Large intestine (tissue), 3 donors: ENCODE data around the gene SLC45A3. TPM values are rescaled to one million over a fixed set of nuclear protein-coding genes. Genes with fewer than 3 reads are reported as not detected.

Experiments used
- DNase-seq, 2 donors: peaks; one replicate each; pipeline versions ENCODE4 v3.0.0 to v3.0.0-alpha.2; 2013
- H3K27ac ChIP-seq: one replicate; pipeline ENCODE4 v1.5.1; 2013; ENCODE audit warnings: low read length
- H3K27me3 ChIP-seq: 2 replicates; pipeline ENCODE4 v1.6.1; 2013; ENCODE audit warnings: low read length; ENCODE audit not compliant: control insufficient read depth, insufficient read depth
- H3K36me3 ChIP-seq: 2 replicates; pipeline ENCODE4 v1.6.1; 2013; ENCODE audit warnings: low read length; ENCODE audit not compliant: control insufficient read depth, insufficient read depth
- H3K4me1 ChIP-seq: one replicate; pipeline ENCODE4 v1.6.1; 2013; ENCODE audit warnings: low read length; ENCODE audit not compliant: control insufficient read depth, insufficient read depth
- H3K4me3 ChIP-seq: one replicate; pipeline ENCODE4 v1.5.1; 2013; ENCODE audit warnings: low read length
- H3K9me3 ChIP-seq: one replicate; pipeline ENCODE4 v1.6.1; 2013; ENCODE audit warnings: mild to moderate bottlenecking, low read depth, low read length, moderate library complexity; ENCODE audit not compliant: control insufficient read depth
- WGBS: methylation state at CpG from one replicate; pipeline ENCODE4 v1.1.5; 2013; ENCODE audit warnings: low lambda C conversion rate; ENCODE audit not compliant: insufficient coverage; 5-methylcytosine and 5-hydroxymethylcytosine counted together
- polyA plus RNA-seq: library from polyadenylated mRNA; unstranded; fragments of 120-200 nt; gene quantifications from one replicate; pipeline ENCODE4 v1.2.1, GENCODE V29; 2013

The SLC45A3 gene
- polyA plus RNA-seq, 1 donor: 9.3 TPM

DNA sequence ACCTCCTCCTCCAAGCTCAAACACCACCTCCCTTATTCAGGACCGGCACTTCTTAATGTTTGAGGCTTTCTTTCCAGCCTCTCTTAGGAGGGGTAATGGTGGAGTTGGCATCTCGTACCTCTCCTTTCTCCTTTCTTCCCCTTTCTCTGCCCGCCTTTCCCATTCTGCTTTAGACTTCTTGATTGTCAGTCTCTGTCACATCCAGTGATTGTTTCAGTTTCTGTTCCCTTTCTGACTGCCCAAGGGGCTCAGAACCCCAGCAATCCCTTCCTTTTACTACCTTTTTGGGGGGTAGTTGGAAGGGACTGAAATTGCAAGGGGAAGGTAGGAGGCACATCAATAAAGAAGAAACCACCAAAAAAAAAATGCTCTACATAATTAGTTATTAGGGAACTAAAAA, 54.1 kb downstream of the SLC45A3 start:
- Histone ChIP-seq H3K4me1 (peaks cover 8% of the 10 kb centered on the region), H3K27ac (no peak overlapping the region)
- DNase-seq: no peak

DNA sequence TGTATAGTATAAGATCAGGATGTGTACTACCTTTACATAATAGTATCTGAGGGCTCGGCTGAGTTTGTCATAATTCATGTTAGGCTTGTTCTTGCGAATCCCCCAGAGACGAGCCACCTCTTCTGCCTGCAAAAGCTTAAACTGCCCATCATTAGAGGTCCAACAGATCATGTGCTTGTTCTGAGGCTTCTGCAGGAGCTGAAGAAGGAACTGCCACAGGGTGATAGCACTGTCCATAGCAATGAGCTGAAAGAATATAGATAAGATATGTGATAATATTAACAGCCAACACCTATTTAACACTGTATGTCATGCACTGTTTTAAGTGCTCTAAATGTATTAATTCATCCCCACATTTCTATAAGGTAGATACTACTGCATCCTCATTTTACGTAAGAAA, 56.7 kb downstream of the SLC45A3 start:
- Histone ChIP-seq H3K36me3 (peaks cover 30% of the 10 kb centered on the region), H3K4me3 (no peak overlapping the region), H3K27me3 (no peaks in the 10 kb centered on the region), H3K4me1 (no peaks in the 10 kb centered on the region), H3K27ac (no peak overlapping the region), H3K9me3 (no peaks in the 10 kb centered on the region)
- no peak for DNase-seq
- no CpG with 5 or more reads among the region's 4 CpGs for WGBS

More for the DNA sequence above, 54.1 kb downstream of the SLC45A3 start:
- no peaks in the 10 kb centered on the region for H3K9me3 ChIP-seq
- H3K27me3 ChIP-seq: no peaks in the 10 kb centered on the region
- 100% methylated on average over 3 of the region's 3 CpGs for WGBS
- no peak overlapping the region for H3K4me3 ChIP-seq
- peaks cover 14% of the 10 kb centered on the region for H3K36me3 ChIP-seq

DNA sequence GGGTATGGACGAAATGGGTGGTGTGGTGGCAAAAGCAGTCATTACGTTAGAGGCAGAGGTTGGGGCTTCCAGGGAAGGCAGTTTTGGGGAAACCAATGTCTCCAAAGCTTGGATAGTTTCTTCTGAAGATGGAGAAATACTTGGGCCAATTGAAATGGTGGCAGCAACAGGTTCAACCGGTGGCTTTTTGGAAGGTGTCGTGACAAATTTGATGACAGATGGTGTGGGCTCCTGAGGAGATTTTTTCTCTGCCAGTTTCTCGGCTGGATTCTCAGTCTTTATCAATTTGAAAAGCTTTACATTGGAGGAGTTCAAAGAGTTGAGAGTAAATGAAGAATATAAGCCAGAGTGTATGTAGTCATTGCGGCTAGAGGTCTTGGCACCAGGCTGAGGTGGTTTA, 60.0 kb downstream of the SLC45A3 start:
- WGBS: 83% methylated on average over 3 of the region's 6 CpGs
- peaks cover 46% of the 10 kb centered on the region for H3K36me3 ChIP-seq
- DNase-seq: no peak

DNA sequence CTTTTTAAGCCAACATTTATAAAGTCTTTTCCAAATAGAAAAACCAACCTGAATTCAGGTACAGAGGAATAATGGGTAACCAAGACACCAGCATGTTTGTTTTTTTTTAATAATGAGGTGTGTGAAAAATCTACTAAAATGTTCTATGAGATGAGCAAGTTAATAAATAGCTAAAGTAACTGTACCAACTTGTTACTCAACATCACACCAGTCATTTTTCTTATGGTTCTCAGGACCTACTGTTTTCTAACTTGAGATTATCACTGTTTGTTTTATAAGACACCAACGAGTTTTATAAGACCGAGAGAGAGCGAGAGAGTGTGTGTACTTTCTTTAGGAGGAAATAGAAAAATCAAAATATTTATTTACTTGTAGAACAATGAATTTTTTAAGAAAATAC, 60.9 kb downstream of the SLC45A3 start:
- 58% methylated on average over 2 of the region's 3 CpGs for WGBS
- DNase-seq: no peak
- peaks cover 49% of the 10 kb centered on the region for H3K36me3 ChIP-seq
- H3K4me3 ChIP-seq: no peak overlapping the region
- no peak overlapping the region for H3K27ac ChIP-seq
- no peaks in the 10 kb centered on the region for H3K4me1 ChIP-seq
- H3K9me3 ChIP-seq: no peaks in the 10 kb centered on the region
- no peaks in the 10 kb centered on the region for H3K27me3 ChIP-seq

More for the DNA sequence above, 60.0 kb downstream of the SLC45A3 start:
- no peaks in the 10 kb centered on the region for H3K9me3 ChIP-seq
- no peaks in the 10 kb centered on the region for H3K27me3 ChIP-seq
- H3K4me1 ChIP-seq: no peaks in the 10 kb centered on the region
- no peak overlapping the region for H3K4me3 ChIP-seq
- H3K27ac ChIP-seq: no peak overlapping the region

DNA sequence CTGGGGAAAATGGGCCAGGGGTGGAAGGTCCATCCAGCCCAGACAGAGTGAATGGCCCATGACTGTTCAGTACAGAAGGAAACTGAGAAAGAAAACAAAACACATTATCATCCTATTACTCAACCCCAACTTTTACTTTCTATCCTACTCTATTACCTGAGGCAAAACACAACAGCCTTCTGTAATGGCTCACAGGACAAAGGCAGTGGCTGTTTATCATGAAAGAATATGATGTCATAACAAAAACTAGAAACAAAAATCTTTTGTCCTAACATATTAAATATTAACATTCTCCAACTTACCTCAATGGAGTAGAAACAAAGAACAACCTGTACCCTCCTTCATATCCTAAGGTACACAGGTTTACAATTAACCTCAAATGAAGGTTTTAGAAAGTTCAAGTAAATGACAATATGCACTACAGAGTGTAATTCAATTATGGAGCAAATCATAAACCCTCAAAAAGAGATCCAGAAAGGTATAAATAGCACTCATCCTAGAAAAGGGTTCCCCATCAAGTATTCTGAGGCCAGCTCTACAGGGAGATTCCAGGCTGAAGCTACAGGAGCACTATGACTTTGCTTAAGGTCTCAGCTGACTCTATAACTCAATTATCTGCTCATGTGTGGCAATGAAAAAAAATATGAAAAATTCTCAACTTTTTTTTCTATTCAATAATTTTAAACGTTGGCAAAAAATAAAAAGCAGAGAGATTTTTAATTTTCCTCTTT, 63.6 kb downstream of the SLC45A3 start:
- 100% methylated on average over 1 of the region's 1 CpG for WGBS
- H3K27me3 ChIP-seq: no peaks in the 10 kb centered on the region
- DNase-seq: no peak
- H3K9me3 ChIP-seq: no peaks in the 10 kb centered on the region
- H3K36me3 ChIP-seq: peaks cover 51% of the 10 kb centered on the region
- no peak overlapping the region for H3K4me3 ChIP-seq
- H3K4me1 ChIP-seq: no peaks in the 10 kb centered on the region
- H3K27ac ChIP-seq: no peak overlapping the region

DNA sequence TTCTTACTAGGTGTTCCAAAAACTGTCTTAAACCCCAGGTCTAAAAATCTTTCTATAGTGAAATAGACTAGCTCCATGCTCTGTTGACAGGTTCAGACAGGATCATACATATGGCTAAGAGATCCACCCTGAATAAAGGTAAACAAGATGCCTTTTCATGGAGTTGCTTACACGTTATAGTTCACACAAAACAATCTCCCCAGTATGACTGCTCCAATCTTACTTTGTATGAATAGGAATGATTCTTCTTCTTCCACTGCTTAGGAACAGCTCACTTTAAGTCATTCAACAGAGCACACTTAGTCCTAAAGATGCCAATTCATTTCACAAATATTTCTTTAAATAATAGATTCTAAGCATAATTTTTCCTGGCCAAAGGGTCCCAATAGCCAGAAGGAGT, 64.5 kb downstream of the SLC45A3 start:
- Histone ChIP-seq H3K27ac (no peak overlapping the region), H3K9me3 (no peaks in the 10 kb centered on the region), H3K4me1 (no peaks in the 10 kb centered on the region), H3K36me3 (peaks cover 50% of the 10 kb centered on the region), H3K4me3 (no peak overlapping the region), H3K27me3 (no peaks in the 10 kb centered on the region)
- WGBS: 86% methylated on average over 1 of the region's 1 CpG
- no peak for DNase-seq

DNA sequence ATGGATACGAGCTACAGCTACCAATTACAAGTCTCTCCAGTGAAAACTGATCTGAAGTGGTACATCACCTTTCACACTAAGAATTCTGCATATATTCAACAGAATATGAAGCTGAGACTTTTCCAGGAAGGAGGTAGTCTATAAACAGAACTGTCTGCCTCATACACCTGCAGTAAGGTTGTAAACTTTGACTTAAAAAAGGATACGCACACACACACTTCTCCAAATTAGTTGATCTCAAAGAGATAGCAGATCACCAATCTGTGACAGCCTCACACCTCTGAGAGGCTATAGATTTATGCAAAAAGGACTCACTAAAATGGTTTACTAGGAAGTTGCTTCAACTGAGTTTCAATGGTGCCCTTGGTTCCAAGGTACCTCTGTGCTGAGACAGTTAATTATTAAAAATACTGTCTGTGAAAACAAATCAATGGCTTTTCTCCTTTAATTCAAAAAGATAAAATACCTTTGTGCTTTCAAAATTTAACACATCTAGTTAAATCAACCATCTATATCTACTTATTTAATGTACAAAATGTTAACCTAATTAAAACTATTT, 66.4 kb downstream of the SLC45A3 start:
- Histone ChIP-seq H3K4me1 (no peaks in the 10 kb centered on the region), H3K9me3 (no peaks in the 10 kb centered on the region), H3K27ac (no peak overlapping the region), H3K4me3 (no peak overlapping the region), H3K36me3 (peaks cover 41% of the 10 kb centered on the region), H3K27me3 (no peaks in the 10 kb centered on the region)
- DNase-seq: no peak
- no CpG with 5 or more reads among the region's 2 CpGs for WGBS

DNA sequence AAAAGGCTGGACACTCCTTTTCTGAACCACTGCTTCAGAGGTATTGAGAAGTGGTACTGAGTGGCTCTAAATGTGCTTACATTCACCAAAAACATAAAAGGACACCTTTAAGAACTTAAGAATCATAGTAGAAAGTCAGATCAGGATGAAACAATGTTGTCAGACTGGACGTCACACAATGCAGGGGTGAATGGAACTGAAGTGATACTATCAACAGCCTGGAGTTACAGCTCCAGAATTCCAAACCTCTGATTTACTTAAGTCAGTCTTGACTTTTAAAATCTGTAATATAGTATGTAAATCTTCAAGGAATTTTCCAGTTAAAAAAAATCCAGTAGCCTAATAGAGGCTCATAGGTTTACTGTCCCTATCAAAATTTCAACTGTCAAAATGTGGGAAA, 67.8 kb downstream of the SLC45A3 start:
- H3K9me3 ChIP-seq: no peaks in the 10 kb centered on the region
- no peak overlapping the region for H3K4me3 ChIP-seq
- H3K36me3 ChIP-seq: peaks cover 29% of the 10 kb centered on the region
- WGBS: no CpG with 5 or more reads among the region's 1 CpG
- no peaks in the 10 kb centered on the region for H3K4me1 ChIP-seq
- no peak for DNase-seq
- H3K27ac ChIP-seq: no peak overlapping the region
- H3K27me3 ChIP-seq: no peaks in the 10 kb centered on the region

DNA sequence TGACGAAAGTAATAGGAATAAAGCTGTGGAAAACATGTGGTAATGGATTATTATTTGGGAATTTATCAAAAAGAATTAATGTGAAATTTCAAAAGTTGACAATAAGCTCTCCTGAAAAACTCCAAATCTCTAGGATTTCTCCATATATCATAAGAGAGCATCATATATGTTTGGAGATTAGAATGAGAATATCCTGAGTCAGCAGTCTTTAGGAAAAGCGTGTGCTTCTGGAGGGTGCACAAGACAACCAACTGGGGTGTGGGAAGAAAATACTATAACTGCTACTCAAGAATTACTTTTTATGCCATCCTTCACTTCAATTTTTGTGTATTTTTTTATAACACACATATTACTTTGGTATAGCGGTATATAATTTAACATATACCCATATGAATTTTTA, 68.2 kb downstream of the SLC45A3 start:
- H3K27ac ChIP-seq: no peak overlapping the region
- no peaks in the 10 kb centered on the region for H3K9me3 ChIP-seq
- no peaks in the 10 kb centered on the region for H3K4me1 ChIP-seq
- no peak overlapping the region for H3K4me3 ChIP-seq
- H3K27me3 ChIP-seq: no peaks in the 10 kb centered on the region
- DNase-seq: no peak
- H3K36me3 ChIP-seq: peaks cover 29% of the 10 kb centered on the region
- WGBS: 100% methylated on average over 1 of the region's 3 CpGs

DNA sequence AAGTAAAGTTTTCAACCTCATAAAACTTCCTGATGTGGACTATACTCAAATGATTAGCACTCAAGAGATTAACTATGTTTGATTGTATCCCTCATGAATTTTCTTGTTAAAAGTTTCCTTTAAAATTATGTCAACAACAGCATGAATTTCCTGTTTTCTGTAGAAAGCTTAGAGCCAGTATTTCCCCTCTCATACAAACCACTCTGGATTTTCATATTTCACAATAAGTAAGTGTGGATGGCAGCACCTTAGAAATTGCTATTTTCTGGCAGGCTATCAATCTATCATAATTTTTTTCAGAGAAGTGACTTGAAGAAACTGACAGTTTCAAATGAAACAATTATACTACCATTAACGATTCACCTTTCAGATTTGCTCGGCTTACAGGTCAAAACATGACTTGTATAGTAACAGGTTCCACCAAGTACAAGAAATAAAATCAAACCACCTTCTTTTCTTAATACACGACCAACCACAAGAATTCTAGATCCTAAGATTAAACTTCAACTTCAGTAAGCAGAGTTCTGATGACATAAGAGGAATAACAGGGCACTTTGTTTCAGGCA, 69.3 kb downstream of the SLC45A3 start:
- H3K4me1 ChIP-seq: no peaks in the 10 kb centered on the region
- H3K36me3 ChIP-seq: peaks cover 29% of the 10 kb centered on the region
- 100% methylated on average over 2 of the region's 3 CpGs for WGBS
- H3K27me3 ChIP-seq: no peaks in the 10 kb centered on the region
- H3K4me3 ChIP-seq: no peak overlapping the region
- no peaks in the 10 kb centered on the region for H3K9me3 ChIP-seq
- no peak for DNase-seq
- no peak overlapping the region for H3K27ac ChIP-seq
